Fibroblast of mammary gland (primary cell): ENCODE measurements around the gene GAS1.

Experiments used
- DNase-seq: peaks from one replicate; pipeline ENCODE4 v3.0.0-alpha.2; 2010; ENCODE audit warnings: low read depth
- H3K4me3 ChIP-seq: 2 replicates; pipeline ENCODE4 v1.5.1; 2011; ENCODE audit warnings: low read depth, mild to moderate bottlenecking, low read length, moderate library complexity; ENCODE audit not compliant: control insufficient read depth
- TF ChIP-seq, protein P1 (sequence below): conservative IDR thresholded peaks from 2 replicates; pipeline ENCODE4 v1.5.1; 2011; ENCODE audit warnings: low read depth, low read length, inconsistent platforms; ENCODE audit not compliant: control insufficient read depth, insufficient read depth

The GAS1 gene

GRCh38 chr9:86943201-86944113 lies 3.8 kb downstream of the GAS1 start:
- no peak overlapping the region for H3K4me3 ChIP-seq
- TF ChIP-seq, protein P1, sequence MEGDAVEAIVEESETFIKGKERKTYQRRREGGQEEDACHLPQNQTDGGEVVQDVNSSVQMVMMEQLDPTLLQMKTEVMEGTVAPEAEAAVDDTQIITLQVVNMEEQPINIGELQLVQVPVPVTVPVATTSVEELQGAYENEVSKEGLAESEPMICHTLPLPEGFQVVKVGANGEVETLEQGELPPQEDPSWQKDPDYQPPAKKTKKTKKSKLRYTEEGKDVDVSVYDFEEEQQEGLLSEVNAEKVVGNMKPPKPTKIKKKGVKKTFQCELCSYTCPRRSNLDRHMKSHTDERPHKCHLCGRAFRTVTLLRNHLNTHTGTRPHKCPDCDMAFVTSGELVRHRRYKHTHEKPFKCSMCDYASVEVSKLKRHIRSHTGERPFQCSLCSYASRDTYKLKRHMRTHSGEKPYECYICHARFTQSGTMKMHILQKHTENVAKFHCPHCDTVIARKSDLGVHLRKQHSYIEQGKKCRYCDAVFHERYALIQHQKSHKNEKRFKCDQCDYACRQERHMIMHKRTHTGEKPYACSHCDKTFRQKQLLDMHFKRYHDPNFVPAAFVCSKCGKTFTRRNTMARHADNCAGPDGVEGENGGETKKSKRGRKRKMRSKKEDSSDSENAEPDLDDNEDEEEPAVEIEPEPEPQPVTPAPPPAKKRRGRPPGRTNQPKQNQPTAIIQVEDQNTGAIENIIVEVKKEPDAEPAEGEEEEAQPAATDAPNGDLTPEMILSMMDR = no peak
- no peak for DNase-seq

GRCh38 chr9:86942281-86943200 lies 4.8 kb downstream of the GAS1 start:
- DNase-seq = no peak
- TF ChIP-seq, protein P1 = no peak

DNA sequence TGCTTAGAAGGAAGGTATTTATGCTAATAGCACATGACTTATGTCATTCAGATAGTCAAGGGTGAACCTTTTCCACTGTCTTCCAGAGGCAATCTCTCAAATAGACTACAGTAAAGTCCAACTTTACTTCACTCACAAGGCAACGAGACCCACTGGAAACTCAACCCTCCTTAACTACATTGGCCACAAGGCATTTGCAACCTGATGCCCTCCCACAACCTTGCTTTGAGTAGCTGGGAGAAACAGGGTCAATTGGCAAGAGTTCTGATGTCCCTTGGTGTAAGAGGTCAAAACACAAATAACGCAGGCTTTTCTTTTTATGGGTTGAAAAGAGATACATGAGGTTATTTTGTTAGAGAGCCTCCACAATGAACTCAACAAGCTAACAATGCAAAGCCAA lies 6.1 kb downstream of the GAS1 start:
- no peak for DNase-seq
- TF ChIP-seq, protein P1 = no peak
- H3K4me3 ChIP-seq = no peak overlapping the region

More at GRCh38 chr9:86942281-86943200, 4.8 kb downstream of the GAS1 start:
- H3K4me3 ChIP-seq = no peak overlapping the region

DNA sequence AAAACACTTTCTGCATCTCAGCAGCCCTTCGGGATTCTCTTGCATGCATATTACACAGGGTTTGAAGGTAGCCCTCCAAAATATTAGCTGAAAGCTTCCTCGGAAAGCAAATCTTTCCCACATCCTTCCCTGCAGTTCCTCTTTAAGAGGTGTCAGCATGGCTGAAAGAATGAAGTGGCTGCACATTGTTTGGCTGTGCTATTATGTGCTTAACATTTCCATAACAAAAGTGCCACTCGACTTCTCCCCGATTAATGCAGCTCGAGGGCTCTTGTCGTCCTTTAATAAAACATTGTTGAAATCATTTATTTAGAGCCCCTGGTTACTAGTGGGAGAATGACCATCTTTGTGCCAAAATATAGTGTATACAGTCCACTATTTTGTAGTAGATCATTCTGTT lies 6.5 kb downstream of the GAS1 start:
- no peak overlapping the region for H3K4me3 ChIP-seq
- TF ChIP-seq, protein P1 = no peak
- DNase-seq = no peak

- TF ChIP-seq, protein P1 = no peak
- DNase-seq = no peak
Measured at GRCh38 chr9:86939891-86940290, 7.4 kb downstream of the GAS1 start.

GRCh38 chr9:86939321-86939720 lies 8.0 kb downstream of the GAS1 start:
- DNase-seq = no peak
- TF ChIP-seq, protein P1 = no peak
- no peak overlapping the region for H3K4me3 ChIP-seq

More at GRCh38 chr9:86939891-86940290, 7.4 kb downstream of the GAS1 start:
- no peak overlapping the region for H3K4me3 ChIP-seq
